Neutrophil (primary cell): ENCODE results near the gene POMGNT1.

Experiments
- H3K27ac ChIP-seq: fragments of 200-600 bp; sonication (generic); 2 replicates; pipeline ENCODE4 v1.5.1; 2016; ENCODE audit warnings: mild to moderate bottlenecking, moderate library complexity
- H3K27me3 ChIP-seq: fragments of 200-600 bp; sonication (generic); 2 replicates; pipeline ENCODE4 v1.6.0; 2016; ENCODE audit warnings: mild to moderate bottlenecking
- H3K36me3 ChIP-seq: fragments of 200-600 bp; sonication (generic); 2 replicates; pipeline ENCODE4 v1.5.1; 2017
- H3K4me1 ChIP-seq, 2 experiments: fragments of 200-600 bp in 1 of 2; sonication (generic) in 1 of 2; 1 replicate in 1 of 2; 2 replicates in 1 of 2; pipeline versions ENCODE4 v1.5.1 to v1.6.1; 2013 to 2016; ENCODE audit warnings: low read depth in 1 of 2, low read length in 1 of 2, mild to moderate bottlenecking in 1 of 2, moderate library complexity in 1 of 2; ENCODE audit not compliant: control insufficient read depth in 1 of 2, insufficient read depth in 1 of 2
- H3K4me3 ChIP-seq, 2 experiments: fragments of 200-600 bp in 1 of 2; sonication (generic) in 1 of 2; 1 replicate in 1 of 2; 2 replicates in 1 of 2; pipeline ENCODE4 v1.5.1; 2013 to 2016; ENCODE audit warnings: low read depth in 1 of 2, low read length in 1 of 2, mild to moderate bottlenecking in 1 of 2, moderate library complexity in 1 of 2
- H3K9me3 ChIP-seq: fragments of 200-600 bp; sonication (generic); 2 replicates; pipeline ENCODE4 v1.5.1; 2016
- TF ChIP-seq, protein P1 (sequence below): fragments of 200-600 bp; sonication (generic); IDR thresholded peaks from 2 replicates; pipeline ENCODE4 v1.5.1; 2016; ENCODE audit warnings: antibody characterized with exemption

The POMGNT1 gene

DNA sequence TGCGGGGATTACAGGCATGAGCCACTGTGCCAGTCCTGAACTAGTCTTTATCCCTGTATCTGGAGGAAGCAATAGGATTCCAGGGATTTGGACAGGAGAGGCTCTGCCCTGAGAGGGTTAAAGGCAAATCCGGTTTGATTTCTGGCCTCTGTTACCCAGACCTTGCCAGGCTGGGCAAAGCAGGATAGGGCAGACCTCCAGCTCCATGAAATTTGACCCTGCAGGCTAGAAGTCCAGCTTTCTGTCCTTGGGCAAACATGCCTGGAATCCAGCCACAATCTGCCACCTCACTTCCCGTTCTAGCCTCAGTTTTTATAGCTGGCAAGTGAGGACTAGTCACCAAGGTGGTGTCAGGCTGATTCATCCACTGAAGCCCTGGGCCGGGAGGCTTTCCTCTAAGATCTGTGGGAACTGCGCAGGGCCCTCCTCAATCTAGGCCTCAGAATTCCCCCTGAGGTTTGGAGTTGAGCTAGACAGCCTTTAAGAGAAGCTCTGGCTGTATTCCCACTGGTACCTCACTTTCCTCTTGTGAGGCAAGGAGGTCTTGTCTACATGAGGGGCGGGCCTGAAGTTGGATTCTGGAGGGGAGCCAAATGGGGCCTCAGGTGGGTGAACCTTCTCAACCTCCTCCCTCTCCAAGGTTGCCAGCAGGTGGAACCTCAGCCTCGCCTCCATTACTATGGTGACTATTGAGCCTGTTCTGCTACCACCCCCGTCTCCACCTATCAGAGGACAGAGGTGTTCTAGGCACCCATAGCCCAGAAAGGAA is 15.0 kb downstream of the POMGNT1 start:
- TF ChIP-seq, protein P1, sequence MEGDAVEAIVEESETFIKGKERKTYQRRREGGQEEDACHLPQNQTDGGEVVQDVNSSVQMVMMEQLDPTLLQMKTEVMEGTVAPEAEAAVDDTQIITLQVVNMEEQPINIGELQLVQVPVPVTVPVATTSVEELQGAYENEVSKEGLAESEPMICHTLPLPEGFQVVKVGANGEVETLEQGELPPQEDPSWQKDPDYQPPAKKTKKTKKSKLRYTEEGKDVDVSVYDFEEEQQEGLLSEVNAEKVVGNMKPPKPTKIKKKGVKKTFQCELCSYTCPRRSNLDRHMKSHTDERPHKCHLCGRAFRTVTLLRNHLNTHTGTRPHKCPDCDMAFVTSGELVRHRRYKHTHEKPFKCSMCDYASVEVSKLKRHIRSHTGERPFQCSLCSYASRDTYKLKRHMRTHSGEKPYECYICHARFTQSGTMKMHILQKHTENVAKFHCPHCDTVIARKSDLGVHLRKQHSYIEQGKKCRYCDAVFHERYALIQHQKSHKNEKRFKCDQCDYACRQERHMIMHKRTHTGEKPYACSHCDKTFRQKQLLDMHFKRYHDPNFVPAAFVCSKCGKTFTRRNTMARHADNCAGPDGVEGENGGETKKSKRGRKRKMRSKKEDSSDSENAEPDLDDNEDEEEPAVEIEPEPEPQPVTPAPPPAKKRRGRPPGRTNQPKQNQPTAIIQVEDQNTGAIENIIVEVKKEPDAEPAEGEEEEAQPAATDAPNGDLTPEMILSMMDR, result no peak
- Histone ChIP-seq H3K9me3 (no peaks in the 10 kb centered on the region), H3K4me3 (no peak overlapping the region), H3K36me3 (no peaks in the 10 kb centered on the region), H3K27me3 (no peaks in the 10 kb centered on the region), H3K4me1 (peaks cover 0 to 5% of the 10 kb centered on the region in 2 experiments), H3K27ac (no peak overlapping the region)

DNA sequence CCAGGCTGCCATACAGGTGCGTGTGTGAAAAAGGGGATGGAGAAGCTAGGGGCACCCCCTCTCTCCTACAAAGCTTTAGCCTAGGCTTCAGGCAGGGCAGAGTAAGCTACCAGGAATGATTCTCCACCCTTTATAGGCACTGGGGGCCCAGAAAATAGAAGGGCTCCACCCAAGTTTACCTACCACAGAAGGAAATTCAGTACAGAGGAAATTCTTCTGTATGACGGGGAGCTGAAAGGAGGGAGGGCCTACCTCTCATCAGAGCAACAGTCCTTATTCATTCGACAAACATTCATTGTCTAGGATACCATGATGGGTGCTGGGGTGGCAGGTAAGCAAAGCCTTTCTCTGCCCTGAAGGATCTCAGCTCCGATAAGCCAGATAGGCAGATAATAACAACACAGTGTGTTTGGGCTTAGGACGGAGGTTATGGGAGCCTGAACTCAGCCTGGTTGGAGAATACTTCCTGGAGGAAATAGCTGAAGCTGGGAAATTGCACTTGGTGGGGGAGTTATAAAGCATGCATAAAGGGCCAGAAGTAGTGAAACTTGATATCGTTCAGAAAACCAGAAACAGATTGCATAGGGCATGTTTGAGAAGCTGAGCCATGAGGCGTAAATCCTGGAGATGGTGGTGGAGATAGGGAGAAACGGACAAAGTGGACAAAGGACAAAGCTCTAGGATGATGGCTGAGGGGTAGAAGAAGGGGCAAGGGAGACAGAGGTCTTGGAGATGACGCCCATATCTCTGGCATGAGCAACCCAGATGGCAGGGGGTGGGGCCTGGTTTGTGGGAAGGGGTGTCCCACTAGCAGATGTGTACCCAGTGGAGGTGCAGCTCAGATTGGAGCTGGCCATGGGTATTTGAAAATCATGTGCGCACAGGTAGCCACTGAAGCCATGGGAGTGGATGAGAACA is 16.6 kb downstream of the POMGNT1 start:
- Histone ChIP-seq H3K27ac (no peak overlapping the region), H3K36me3 (no peaks in the 10 kb centered on the region), H3K27me3 (no peaks in the 10 kb centered on the region), H3K4me1 (peaks cover 0 to 5% of the 10 kb centered on the region in 2 experiments), H3K9me3 (no peaks in the 10 kb centered on the region), H3K4me3 (no peak overlapping the region)
- TF ChIP-seq, protein P1, result no peak

DNA sequence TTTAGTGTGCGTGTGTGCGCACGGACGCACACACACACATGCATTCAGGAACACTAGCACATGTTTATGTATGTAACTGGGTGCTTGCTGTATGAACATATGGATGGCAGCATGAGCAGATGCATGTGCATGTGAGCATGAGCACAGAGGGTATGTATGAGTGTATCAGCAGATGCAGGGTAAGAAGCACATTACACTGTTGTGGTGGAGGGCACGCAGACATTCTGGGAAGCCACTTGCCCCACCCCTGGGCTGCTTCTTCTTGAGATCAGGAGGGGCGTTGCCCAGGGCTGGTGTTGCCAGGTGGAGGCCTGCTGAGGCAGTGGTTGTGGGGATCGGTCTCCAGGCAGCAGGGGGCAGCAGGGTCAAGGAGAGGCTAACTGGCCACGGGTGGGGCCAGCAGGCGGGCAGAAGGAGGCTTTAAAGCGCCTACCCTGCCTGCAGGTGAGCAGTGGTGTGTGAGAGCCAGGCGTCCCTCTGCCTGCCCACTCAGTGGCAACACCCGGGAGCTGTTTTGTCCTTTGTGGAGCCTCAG is 18.1 kb downstream of the POMGNT1 start:
- Histone ChIP-seq H3K4me3 (no peak overlapping the region), H3K27me3 (no peaks in the 10 kb centered on the region), H3K9me3 (no peaks in the 10 kb centered on the region), H3K36me3 (no peaks in the 10 kb centered on the region), H3K4me1 (peaks cover 0 to 5% of the 10 kb centered on the region in 2 experiments), H3K27ac (no peak overlapping the region)
- TF ChIP-seq, protein P1, result no peak

DNA sequence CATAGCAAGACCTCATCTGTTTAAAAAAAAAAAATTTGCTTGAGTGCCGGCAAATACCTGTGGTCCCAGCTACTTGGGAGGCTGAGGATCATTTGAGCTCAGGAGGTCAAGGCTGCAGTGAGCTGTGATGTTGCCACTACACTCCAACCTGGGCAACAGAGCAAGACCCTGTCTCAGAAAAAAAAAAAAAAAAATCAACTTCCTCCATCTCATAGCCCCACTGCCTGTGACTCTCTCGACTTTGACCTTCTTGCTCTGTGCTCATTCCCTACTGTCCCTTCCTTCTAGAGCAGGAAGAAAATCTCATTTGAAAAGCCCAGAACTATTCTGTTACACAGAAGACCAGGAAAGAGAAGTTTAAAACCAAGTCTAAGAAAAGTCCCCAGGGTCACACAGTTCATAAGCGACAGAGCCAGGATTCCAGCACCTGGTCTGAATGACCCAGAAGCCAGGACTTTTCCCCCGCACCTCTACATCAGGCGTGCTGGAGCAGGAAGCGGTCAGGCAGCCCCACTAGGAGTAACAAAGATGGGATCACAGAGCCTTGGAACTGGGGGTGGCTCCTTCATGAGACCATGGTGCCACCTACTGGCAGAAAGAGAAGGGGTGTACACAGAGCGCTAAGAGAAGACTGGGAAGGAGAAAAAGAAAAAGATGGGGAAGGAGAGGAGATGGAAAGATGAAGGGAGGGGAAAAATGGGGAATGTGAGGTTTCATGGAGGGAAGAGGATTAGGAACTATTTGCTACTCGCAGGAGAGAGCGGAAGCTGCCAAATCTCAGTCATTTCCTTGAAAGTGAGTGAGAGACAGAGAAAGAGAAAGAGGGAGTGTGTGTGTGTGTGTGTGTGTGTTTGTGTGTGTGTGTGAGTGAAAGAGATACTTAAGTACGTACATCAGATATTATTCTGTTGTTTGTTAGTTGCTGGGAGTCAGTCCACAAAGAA is 18.8 kb downstream of the POMGNT1 start:
- TF ChIP-seq, protein P1, result peak; percentile 54
- no peaks in the 10 kb centered on the region for H3K27me3 ChIP-seq
- H3K4me1 ChIP-seq, result peaks cover 0 to 5% of the 10 kb centered on the region in 2 experiments
- H3K4me3 ChIP-seq, result no peak overlapping the region
- H3K27ac ChIP-seq, result no peak overlapping the region
- no peaks in the 10 kb centered on the region for H3K36me3 ChIP-seq
- H3K9me3 ChIP-seq, result no peaks in the 10 kb centered on the region
